ENCODE results near the gene CD59.

Gene CD59

GRCh38 chr11:33704240-33705002 lies 31.8 kb downstream of the CD59 start:
- H3K27me3 ChIP-seq (replicated peaks; ENCODE audit: control insufficient read depth, insufficient read depth, low read length) = no peaks in the 10 kb centered on the region; the same call in 1 of the 2 replicates
- DNase-seq (ENCODE audit: extremely low read depth, insufficient read length) = no peak
- H3K36me3 ChIP-seq (ENCODE audit: control insufficient read depth, insufficient read depth, low read length) = peaks cover 9% of the 10 kb centered on the region
- TF ChIP-seq CTCF (IDR thresholded peaks at IDR 0.05; ENCODE audit: insufficient read depth, low read length, poor library complexity, severe bottlenecking) = no peak
- no peak overlapping the region for H3K4me3 ChIP-seq (replicated peaks; ENCODE audit: low read depth, low read length)

GRCh38 chr11:33703788-33704187 lies 32.4 kb downstream of the CD59 start:
- no peak for DNase-seq (ENCODE audit: extremely low read depth, insufficient read length)
- no peak overlapping the region for H3K4me3 ChIP-seq (replicated peaks; ENCODE audit: low read depth, low read length)
- H3K27me3 ChIP-seq (replicated peaks; ENCODE audit: control insufficient read depth, insufficient read depth, low read length) = no peaks in the 10 kb centered on the region; the same call in 1 of the 2 replicates
- no peak for TF ChIP-seq CTCF (IDR thresholded peaks at IDR 0.05; ENCODE audit: insufficient read depth, low read length, poor library complexity, severe bottlenecking)
- peaks cover 9% of the 10 kb centered on the region for H3K36me3 ChIP-seq (ENCODE audit: control insufficient read depth, insufficient read depth, low read length)

GRCh38 chr11:33703234-33703633 lies 33.0 kb downstream of the CD59 start:
- Histone ChIP-seq H3K27me3 (replicated peaks; ENCODE audit: control insufficient read depth, insufficient read depth, low read length) (no peaks in the 10 kb centered on the region; the same call in 1 of the 2 replicates), H3K4me3 (replicated peaks; ENCODE audit: low read depth, low read length) (no peak overlapping the region), H3K36me3 (ENCODE audit: control insufficient read depth, insufficient read depth, low read length) (peaks cover 9% of the 10 kb centered on the region)
- DNase-seq (ENCODE audit: extremely low read depth, insufficient read length) = no peak
- TF ChIP-seq CTCF (IDR thresholded peaks at IDR 0.05; ENCODE audit: insufficient read depth, low read length, poor library complexity, severe bottlenecking) = no peak

GRCh38 chr11:33701302-33702230 lies 34.7 kb downstream of the CD59 start:
- no peak for TF ChIP-seq CTCF (IDR thresholded peaks at IDR 0.05; ENCODE audit: insufficient read depth, low read length, poor library complexity, severe bottlenecking)
- peak overlapping the region; percentile 72 for H3K4me3 ChIP-seq (replicated peaks; ENCODE audit: low read depth, low read length)
- no peak for DNase-seq (ENCODE audit: extremely low read depth, insufficient read length)
- peaks cover 5% of the 10 kb centered on the region for H3K36me3 ChIP-seq (ENCODE audit: control insufficient read depth, insufficient read depth, low read length)
- H3K27me3 ChIP-seq (replicated peaks; ENCODE audit: control insufficient read depth, insufficient read depth, low read length) = no peaks in the 10 kb centered on the region; the same call in 1 of the 2 replicates

GRCh38 chr11:33700502-33701271 lies 35.5 kb downstream of the CD59 start, which contains the start of gene C11orf91:
TSS of gene C11orf91 (minus strand) at chr11:33700826. CDS start at chr11:33700740, 86 bp downstream.
- Histone ChIP-seq H3K36me3 (ENCODE audit: control insufficient read depth, insufficient read depth, low read length) (peaks cover 4% of the 10 kb centered on the region; the same call in 1 of the 2 replicates), H3K27me3 (replicated peaks; ENCODE audit: control insufficient read depth, insufficient read depth, low read length) (no peaks in the 10 kb centered on the region; the same call in 1 of the 2 replicates), H3K4me3 (replicated peaks; ENCODE audit: low read depth, low read length) (peak within 1 kb of the TSS; percentile 72)
- DNase-seq (ENCODE audit: extremely low read depth, insufficient read length) = peak; percentile 92
- no peak for TF ChIP-seq CTCF (IDR thresholded peaks at IDR 0.05; ENCODE audit: insufficient read depth, low read length, poor library complexity, severe bottlenecking)

All from GM06990 (cell line).